ENCODE measurements around the gene SMIM21. TPM values are rescaled to one million over a fixed set of nuclear protein-coding genes. Genes with fewer than 3 reads are reported as not detected.

Gene SMIM21
- total RNA-seq, 1 donor from 2014 or later, result not detected

- no peak for DNase-seq (ENCODE audit: low spot score)
- peaks cover 12% of the 10 kb centered on the region for H3K4me1 Mint-ChIP-seq (ENCODE audit: unreplicated experiment)
- no peak overlapping the region for H3K27ac Mint-ChIP-seq (ENCODE audit: unreplicated experiment)
- no peaks in the 10 kb centered on the region for H3K27me3 Mint-ChIP-seq (ENCODE audit: unreplicated experiment)
- no peaks in the 10 kb centered on the region for H3K36me3 Mint-ChIP-seq (ENCODE audit: low read depth, unreplicated experiment)
- no peaks in the 10 kb centered on the region for H3K9me3 Mint-ChIP-seq (ENCODE audit: unreplicated experiment)
- TF ChIP-seq CTCF (IDR thresholded peaks at IDR 0.05; ENCODE audit: unreplicated experiment), result no peak
- H3K4me3 Mint-ChIP-seq (ENCODE audit: unreplicated experiment), result no peak overlapping the region
Observed at GRCh38 chr18:75364512-75365253, 62.8 kb downstream of the SMIM21 start.

- Mint-ChIP-seq H3K4me1 (ENCODE audit: unreplicated experiment) (peaks cover 11% of the 10 kb centered on the region), H3K27ac (ENCODE audit: unreplicated experiment) (no peak overlapping the region), H3K27me3 (ENCODE audit: unreplicated experiment) (no peaks in the 10 kb centered on the region), H3K9me3 (ENCODE audit: unreplicated experiment) (no peaks in the 10 kb centered on the region), H3K4me3 (ENCODE audit: unreplicated experiment) (no peak overlapping the region), H3K36me3 (ENCODE audit: low read depth, unreplicated experiment) (no peaks in the 10 kb centered on the region)
- no peak for DNase-seq (ENCODE audit: low spot score)
- no peak for TF ChIP-seq CTCF (IDR thresholded peaks at IDR 0.05; ENCODE audit: unreplicated experiment)
Observed at GRCh38 chr18:75363446-75364225, 63.9 kb downstream of the SMIM21 start.

- peaks cover 2% of the 10 kb centered on the region for H3K9me3 Mint-ChIP-seq (ENCODE audit: unreplicated experiment)
- TF ChIP-seq CTCF (IDR thresholded peaks at IDR 0.05; ENCODE audit: unreplicated experiment), result no peak
- H3K4me1 Mint-ChIP-seq (ENCODE audit: unreplicated experiment), result peaks cover 10% of the 10 kb centered on the region
- peaks cover 2% of the 10 kb centered on the region for H3K36me3 Mint-ChIP-seq (ENCODE audit: low read depth, unreplicated experiment)
- H3K27ac Mint-ChIP-seq (ENCODE audit: unreplicated experiment), result no peak overlapping the region
- no peak overlapping the region for H3K4me3 Mint-ChIP-seq (ENCODE audit: unreplicated experiment)
- DNase-seq (ENCODE audit: low spot score), result no peak
- H3K27me3 Mint-ChIP-seq (ENCODE audit: unreplicated experiment), result no peaks in the 10 kb centered on the region
Observed at GRCh38 chr18:75362435-75362834, 65.1 kb downstream of the SMIM21 start.

- H3K27me3 Mint-ChIP-seq (ENCODE audit: unreplicated experiment), result no peaks in the 10 kb centered on the region
- peaks cover 7% of the 10 kb centered on the region for H3K9me3 Mint-ChIP-seq (ENCODE audit: unreplicated experiment)
- H3K4me3 Mint-ChIP-seq (ENCODE audit: unreplicated experiment), result no peak overlapping the region
- no peak for DNase-seq (ENCODE audit: low spot score)
- peaks cover 8% of the 10 kb centered on the region for H3K36me3 Mint-ChIP-seq (ENCODE audit: low read depth, unreplicated experiment)
- H3K4me1 Mint-ChIP-seq (ENCODE audit: unreplicated experiment), result peaks cover 10% of the 10 kb centered on the region
- no peak for TF ChIP-seq CTCF (IDR thresholded peaks at IDR 0.05; ENCODE audit: unreplicated experiment)
- no peak overlapping the region for H3K27ac Mint-ChIP-seq (ENCODE audit: unreplicated experiment)
Observed at GRCh38 chr18:75360941-75361340, 66.6 kb downstream of the SMIM21 start.

- Mint-ChIP-seq H3K9me3 (ENCODE audit: unreplicated experiment) (peaks cover 7% of the 10 kb centered on the region), H3K27ac (ENCODE audit: unreplicated experiment) (no peak overlapping the region), H3K27me3 (ENCODE audit: unreplicated experiment) (no peaks in the 10 kb centered on the region), H3K4me3 (ENCODE audit: unreplicated experiment) (no peak overlapping the region), H3K36me3 (ENCODE audit: low read depth, unreplicated experiment) (peaks cover 8% of the 10 kb centered on the region), H3K4me1 (ENCODE audit: unreplicated experiment) (peaks cover 10% of the 10 kb centered on the region)
- DNase-seq (ENCODE audit: low spot score), result no peak
- no peak for TF ChIP-seq CTCF (IDR thresholded peaks at IDR 0.05; ENCODE audit: unreplicated experiment)
Observed at GRCh38 chr18:75360215-75360614, 67.3 kb downstream of the SMIM21 start.

Measured in endothelial cell (in vitro differentiated cells).